ENCODE data around the gene KRTAP5-9.
"Not testable (repeated sequence)": the region's sequence is repeated elsewhere in the genome, so short reads cannot be mapped to it uniquely, and the experiment has no call there.

KRTAP5-9 gene

DNA sequence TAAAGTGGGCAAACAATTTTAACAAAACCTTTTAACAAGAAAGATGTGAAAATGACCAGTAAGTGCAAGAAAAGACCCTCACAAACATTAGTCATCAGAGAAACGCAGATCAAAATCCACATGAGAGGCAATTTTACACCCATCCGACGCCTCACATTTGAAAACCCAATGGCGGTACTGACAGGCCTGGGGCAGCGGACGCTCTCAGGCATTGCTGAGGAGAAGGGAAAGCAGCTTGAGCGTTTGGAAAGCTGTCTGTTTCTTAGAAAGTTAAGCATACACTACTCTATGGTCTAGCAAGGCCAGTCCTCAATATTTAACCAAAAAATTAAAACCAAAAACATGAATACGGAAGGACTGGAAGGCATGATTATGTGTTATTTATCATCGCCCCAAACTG is 12.4 kb upstream of the KRTAP5-9 start:
- H3K27ac ChIP-seq = no peak overlapping the region
- TF ChIP-seq, protein P1, sequence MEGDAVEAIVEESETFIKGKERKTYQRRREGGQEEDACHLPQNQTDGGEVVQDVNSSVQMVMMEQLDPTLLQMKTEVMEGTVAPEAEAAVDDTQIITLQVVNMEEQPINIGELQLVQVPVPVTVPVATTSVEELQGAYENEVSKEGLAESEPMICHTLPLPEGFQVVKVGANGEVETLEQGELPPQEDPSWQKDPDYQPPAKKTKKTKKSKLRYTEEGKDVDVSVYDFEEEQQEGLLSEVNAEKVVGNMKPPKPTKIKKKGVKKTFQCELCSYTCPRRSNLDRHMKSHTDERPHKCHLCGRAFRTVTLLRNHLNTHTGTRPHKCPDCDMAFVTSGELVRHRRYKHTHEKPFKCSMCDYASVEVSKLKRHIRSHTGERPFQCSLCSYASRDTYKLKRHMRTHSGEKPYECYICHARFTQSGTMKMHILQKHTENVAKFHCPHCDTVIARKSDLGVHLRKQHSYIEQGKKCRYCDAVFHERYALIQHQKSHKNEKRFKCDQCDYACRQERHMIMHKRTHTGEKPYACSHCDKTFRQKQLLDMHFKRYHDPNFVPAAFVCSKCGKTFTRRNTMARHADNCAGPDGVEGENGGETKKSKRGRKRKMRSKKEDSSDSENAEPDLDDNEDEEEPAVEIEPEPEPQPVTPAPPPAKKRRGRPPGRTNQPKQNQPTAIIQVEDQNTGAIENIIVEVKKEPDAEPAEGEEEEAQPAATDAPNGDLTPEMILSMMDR (IDR thresholded peaks at IDR 0.05) = no peak
- TF ChIP-seq ZFX (IDR thresholded peaks at IDR 0.05; ENCODE audit: borderline replicate concordance) = no peak

DNA sequence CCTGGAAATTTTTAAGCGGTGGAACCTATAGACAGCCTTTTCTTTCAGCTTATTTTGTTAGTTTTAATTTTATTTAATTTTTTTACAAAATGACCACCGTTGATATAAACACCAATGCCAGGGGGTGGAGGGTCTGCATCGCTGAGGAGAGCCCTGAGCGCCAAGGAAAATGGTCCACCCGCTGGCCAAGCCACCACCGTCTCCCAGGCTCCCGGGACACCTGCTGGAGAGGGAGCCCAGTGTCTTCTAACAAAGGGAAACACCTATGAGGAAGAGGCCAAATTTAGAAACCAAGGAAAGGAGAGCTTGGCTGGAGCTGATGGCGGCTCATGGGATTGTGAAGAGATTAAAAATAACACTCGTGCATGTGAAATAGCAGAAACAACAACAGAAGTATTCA is 10.7 kb upstream of the KRTAP5-9 start:
- TF ChIP-seq, protein P1 (IDR thresholded peaks at IDR 0.05) = no peak
- TF ChIP-seq ZFX (IDR thresholded peaks at IDR 0.05; ENCODE audit: borderline replicate concordance) = no peak
- H3K27ac ChIP-seq = no peak overlapping the region

DNA sequence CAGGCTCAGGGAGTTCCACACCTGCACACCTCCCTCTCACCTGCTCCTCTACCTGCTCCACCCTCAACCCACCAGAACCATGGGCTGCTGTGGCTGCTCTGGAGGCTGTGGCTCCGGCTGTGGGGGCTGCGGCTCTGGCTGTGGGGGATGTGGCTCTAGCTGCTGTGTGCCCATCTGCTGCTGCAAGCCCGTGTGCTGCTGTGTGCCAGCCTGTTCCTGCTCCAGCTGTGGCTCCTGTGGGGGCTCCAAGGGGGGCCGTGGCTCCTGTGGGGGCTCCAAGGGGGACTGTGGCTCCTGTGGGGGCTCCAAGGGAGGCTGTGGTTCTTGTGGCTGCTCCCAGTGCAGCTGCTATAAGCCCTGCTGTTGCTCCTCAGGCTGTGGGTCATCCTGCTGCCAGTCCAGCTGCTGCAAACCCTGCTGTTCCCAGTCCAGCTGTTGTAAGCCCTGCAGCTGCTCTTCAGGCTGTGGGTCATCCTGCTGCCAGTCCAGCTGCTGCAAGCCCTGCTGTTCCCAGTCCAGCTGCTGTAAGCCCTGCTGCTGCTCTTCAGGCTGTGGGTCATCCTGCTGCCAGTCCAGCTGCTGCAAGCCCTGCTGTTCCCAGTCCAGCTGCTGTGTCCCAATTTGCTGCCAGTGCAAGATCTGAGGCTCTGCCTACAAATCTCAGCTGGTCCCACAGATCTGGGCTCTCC is 10.1 kb upstream of the KRTAP5-9 start, which contains the start of gene KRTAP5-8:
TSS of gene KRTAP5-8 (plus strand) at position 49 of the 689 bp plus-strand sequence. CDS start at position 80, 31 bp downstream.
- not testable (repeated sequence) for H3K27ac ChIP-seq

DNA sequence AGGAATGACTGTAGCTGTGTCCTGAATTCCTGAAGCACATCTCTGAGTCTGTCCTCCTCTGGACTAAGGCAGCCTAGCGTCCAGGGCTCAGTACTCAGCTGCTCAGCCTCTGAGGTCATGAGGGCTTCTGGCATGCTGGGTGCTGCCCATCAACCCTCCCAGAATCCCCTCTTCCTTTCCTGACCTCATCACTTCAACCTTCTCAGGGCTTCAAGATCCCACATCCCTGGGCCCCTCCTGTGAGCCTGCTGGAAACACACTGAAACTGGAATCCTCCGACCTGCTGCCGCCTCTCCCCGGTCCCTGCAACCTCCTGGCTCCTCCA is 9.6 kb upstream of the KRTAP5-9 start:
- no peak overlapping the region for H3K27ac ChIP-seq
- no peak for TF ChIP-seq ZFX (IDR thresholded peaks at IDR 0.05; ENCODE audit: borderline replicate concordance)
- TF ChIP-seq, protein P1 (IDR thresholded peaks at IDR 0.05) = no peak

DNA sequence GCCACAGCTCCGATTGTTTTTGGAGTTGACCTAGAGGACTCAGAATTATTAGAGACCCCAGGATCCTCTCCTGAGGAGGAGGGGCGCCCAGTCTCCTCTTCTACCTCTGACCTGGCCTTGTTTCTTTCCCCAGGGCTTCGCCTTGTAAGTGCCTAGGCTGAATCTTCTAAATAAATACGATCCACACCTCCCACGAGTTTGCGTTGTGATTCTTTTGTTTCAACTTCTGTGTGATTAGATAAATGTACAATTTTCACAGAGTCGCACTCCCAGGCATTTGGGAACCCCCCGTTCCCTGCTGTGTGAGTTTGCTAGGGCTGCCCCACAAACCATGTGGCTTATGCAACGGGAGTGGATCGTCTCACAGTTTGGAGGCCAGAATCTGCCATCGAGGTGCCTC is 9.2 kb upstream of the KRTAP5-9 start:
- no peak overlapping the region for H3K27ac ChIP-seq
- no peak for TF ChIP-seq ZFX (IDR thresholded peaks at IDR 0.05; ENCODE audit: borderline replicate concordance)
- TF ChIP-seq, protein P1 (IDR thresholded peaks at IDR 0.05) = no peak

DNA sequence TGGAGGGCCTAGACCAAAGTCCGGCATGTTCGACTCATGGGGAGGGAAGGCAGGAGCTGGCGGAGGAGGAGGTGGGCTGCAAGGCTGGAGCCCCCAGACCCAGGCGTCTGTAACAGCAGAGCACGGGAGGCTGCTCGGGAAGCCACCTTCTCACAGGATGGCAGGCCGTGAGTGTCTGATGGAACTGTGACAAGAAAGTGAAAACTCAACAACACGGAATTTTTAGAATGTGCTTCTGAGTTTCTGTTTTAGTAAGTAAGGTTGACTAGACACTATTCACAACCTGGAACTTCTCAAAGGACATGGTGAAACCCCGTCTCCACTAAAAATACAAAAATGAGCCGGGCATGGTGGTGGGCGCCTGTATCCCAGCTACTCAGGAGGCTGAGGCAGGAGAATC is 8.2 kb upstream of the KRTAP5-9 start:
- not testable (repeated sequence) for H3K27ac ChIP-seq

DNA sequence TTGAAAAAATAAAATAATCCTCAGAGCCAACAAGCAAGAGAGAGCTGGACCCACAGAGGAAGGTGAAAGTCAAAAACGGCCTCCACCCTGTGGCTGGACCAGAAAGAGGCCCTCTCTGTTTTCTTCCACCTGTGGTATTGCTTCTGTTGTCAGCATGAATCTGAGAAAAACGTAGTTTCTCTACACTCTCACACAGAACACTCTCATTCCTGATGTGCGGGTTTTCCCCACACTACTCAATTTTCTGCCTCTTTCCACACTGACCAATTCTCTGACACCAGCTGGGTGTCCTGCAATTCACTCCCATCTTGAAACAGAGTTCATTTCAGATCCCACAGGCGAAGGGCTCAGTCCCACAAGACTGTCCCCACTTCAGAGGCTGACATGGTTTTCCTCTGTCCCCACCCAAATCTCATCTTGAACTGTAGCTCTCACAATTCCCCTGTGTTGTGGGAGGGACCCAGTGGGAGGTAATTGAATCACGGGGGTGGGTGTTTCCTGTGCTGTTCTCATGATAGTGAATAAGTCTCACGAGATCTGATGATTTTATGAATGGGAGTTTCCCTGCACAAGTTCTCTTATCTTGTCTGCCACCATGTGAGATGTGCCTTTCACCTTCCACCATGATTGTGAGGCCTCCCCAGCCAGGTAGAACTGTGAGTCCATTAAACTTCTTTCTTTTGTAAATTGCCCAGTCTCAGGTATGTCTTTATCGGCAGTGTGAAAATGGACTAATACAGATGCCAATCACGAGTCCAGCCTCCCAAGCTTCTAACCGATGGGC is 7.5 kb upstream of the KRTAP5-9 start:
- not testable (repeated sequence) for H3K27ac ChIP-seq

DNA sequence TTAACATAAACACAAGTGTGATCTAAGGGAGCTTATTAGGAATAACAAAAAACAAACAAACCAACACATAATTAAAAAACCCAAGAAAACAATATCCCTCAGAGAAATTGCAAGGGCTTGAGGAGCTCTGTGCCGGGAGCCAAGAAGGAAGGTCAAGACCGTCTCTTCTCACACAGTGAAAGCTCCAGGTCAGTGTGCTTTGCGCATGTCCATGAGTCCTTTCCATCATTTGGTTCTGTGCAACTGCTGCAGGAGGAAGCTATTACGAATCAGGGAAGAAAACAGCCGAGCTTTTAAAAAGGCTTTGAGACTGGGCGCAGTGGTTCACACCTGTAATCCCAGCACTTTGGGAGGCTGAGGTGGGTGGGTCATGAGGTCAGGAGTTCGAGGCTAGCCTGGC is 5.8 kb upstream of the KRTAP5-9 start:
- no peak for TF ChIP-seq ZFX (IDR thresholded peaks at IDR 0.05; ENCODE audit: borderline replicate concordance)
- TF ChIP-seq, protein P1 (IDR thresholded peaks at IDR 0.05) = no peak
- H3K27ac ChIP-seq = no peak overlapping the region

All from 22Rv1 (cell line).